Measurements from ENCODE around the gene MED13L.
A peak's percentile ranks its signal among the peaks of the same experiment; 100 is the strongest.

The MED13L gene

DNA sequence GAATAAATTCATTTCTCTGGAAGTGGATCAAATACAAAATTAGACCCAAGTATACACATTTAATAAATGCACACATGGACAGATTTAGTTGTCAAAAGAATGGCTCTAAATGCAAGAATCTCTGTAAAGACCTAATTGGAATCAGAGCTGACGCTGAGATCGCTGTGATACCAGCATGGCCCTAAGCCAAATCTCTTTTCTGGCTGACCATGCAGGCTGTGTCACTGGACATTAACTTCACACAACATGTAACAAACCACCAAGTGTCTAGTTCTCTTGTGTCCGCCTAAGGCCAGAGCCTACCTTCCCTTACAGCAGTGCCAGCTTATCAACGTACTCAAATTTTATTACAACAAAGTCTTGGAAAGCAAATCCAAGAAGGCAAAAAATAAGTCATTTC is 127.5 kb downstream of the MED13L start:
- DNase-seq: no peak
- intact Hi-C loops (cut with DNase I; ENCODE audit: low total_unique reads): loop anchor here (10.0 kb wide), 1 partner anchor 85 kb away; no protein-coding TSS in a partner anchor
- H3K4me1 ChIP-seq: peaks cover 0 to 89% (median 36%) of the 10 kb centered on the region in 4 donors
- no peak overlapping the region for H3K4me3 ChIP-seq
- no peaks in the 10 kb centered on the region for H3K36me3 ChIP-seq
- H3K27me3 ChIP-seq: no peaks in the 10 kb centered on the region
- H3K27ac ChIP-seq: no peak overlapping the region
- TF ChIP-seq, protein P1, sequence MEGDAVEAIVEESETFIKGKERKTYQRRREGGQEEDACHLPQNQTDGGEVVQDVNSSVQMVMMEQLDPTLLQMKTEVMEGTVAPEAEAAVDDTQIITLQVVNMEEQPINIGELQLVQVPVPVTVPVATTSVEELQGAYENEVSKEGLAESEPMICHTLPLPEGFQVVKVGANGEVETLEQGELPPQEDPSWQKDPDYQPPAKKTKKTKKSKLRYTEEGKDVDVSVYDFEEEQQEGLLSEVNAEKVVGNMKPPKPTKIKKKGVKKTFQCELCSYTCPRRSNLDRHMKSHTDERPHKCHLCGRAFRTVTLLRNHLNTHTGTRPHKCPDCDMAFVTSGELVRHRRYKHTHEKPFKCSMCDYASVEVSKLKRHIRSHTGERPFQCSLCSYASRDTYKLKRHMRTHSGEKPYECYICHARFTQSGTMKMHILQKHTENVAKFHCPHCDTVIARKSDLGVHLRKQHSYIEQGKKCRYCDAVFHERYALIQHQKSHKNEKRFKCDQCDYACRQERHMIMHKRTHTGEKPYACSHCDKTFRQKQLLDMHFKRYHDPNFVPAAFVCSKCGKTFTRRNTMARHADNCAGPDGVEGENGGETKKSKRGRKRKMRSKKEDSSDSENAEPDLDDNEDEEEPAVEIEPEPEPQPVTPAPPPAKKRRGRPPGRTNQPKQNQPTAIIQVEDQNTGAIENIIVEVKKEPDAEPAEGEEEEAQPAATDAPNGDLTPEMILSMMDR (IDR thresholded peaks at IDR 0.05): no peak
- no peaks in the 10 kb centered on the region for H3K9me3 ChIP-seq

DNA sequence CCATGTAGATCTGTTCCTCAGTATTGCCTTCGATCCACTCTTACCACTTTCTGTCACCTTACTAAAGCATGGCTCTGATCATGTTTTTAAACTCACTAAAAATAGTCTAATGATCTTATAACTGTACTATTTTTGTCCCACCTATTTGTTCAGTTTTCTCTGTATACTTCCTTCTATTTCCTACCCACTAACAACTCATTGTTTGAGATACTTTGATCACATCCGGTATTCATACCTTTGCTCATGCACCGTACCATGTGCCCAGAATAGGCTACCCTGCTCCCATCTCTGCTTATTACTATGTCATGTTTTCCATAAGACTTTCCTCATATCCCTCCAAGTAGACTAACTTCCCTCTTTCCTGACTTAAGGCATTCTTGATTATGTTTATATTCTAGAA is 128.6 kb downstream of the MED13L start:
- TF ChIP-seq, protein P1 (IDR thresholded peaks at IDR 0.05): no peak
- no peaks in the 10 kb centered on the region for H3K9me3 ChIP-seq
- H3K36me3 ChIP-seq: no peaks in the 10 kb centered on the region
- intact Hi-C loops (cut with DNase I; ENCODE audit: low total_unique reads): no loop called here
- peaks cover 0 to 90% (median 40%) of the 10 kb centered on the region in 4 donors for H3K4me1 ChIP-seq
- DNase-seq: no peak
- H3K27ac ChIP-seq: peak overlapping the region; percentile 2 to 27
- H3K27me3 ChIP-seq: no peaks in the 10 kb centered on the region
- H3K4me3 ChIP-seq: no peak overlapping the region

DNA sequence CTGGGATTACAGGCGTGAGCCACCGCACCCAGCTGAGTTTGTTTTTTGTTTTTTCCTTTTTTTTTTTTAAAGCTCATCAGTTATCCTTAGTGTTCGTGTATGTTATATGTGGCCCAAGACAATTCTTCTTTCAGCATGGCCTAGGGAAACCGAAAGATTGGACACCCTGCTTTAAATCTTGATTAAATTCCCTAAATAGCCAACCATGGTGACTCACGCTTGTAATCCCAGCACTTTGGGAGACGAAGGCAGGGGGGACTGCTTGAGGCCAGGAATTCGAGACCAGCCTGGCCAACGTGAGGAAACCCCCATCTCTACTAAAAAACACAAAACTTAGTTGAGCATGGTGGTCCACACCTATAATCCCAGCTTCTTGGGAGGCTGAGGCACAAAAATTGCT is 131.1 kb downstream of the MED13L start:
- TF ChIP-seq, protein P1 (IDR thresholded peaks at IDR 0.05): no peak
- Histone ChIP-seq H3K4me3 (no peak overlapping the region), H3K9me3 (no peaks in the 10 kb centered on the region), H3K36me3 (no peaks in the 10 kb centered on the region), H3K27me3 (no peaks in the 10 kb centered on the region), H3K4me1 (peaks cover 0 to 90% (median 47%) of the 10 kb centered on the region in 4 donors), H3K27ac (peak overlapping the region in 1 of 2 donors; percentile 4)
- intact Hi-C loops (cut with DNase I; ENCODE audit: low total_unique reads): no loop called here
- no peak for DNase-seq

DNA sequence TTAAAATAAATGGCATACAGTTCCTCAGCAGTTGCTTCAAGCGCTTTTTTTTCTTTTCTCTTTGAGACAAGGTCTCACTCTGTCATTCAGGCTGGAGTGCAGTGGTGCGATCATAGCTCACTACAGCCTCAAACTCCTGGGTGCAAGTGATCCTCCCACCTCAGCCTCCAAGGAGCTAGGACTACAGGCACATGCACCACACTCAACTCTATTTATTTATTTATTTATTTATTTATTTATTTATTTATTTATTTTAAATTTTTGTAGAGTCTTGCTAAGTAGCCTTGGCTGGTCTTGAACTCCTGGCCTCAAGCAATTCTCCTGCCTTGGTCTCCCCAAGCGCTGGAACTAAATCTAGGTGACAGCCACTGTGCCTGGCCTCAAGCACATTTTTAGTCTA is 132.0 kb downstream of the MED13L start:
- Histone ChIP-seq H3K27me3 (no peaks in the 10 kb centered on the region), H3K4me3 (no peak overlapping the region), H3K9me3 (no peaks in the 10 kb centered on the region), H3K4me1 (peaks cover 0 to 90% (median 54%) of the 10 kb centered on the region in 4 donors), H3K36me3 (no peaks in the 10 kb centered on the region), H3K27ac (peak overlapping the region in 1 of 2 donors; percentile 4)
- TF ChIP-seq, protein P1 (IDR thresholded peaks at IDR 0.05): no peak
- no peak for DNase-seq
- intact Hi-C loops (cut with DNase I; ENCODE audit: low total_unique reads): no loop called here

DNA sequence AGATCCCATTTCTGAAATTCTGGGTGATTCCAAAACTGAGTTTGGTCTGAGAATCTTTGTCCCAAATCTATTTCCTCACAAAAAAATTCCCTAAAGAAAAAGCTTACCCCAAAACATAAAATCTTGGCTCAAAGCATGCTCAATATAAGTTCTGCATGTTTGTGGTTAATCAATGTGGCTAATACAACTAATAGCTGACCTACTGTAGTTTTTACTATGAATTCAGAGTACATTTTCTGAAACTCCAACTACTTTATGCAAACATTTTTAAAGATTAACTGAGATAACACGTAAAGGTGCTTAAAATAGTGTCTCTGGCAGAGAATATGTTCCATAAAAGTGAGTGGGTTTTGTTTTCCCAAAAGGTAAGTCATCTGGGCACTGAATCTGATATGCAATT is 133.1 kb downstream of the MED13L start:
- intact Hi-C loops (cut with DNase I; ENCODE audit: low total_unique reads): no loop called here
- DNase-seq: no peak
- H3K4me3 ChIP-seq: no peak overlapping the region
- no peaks in the 10 kb centered on the region for H3K27me3 ChIP-seq
- peak overlapping the region; percentile 37 to 53 for H3K27ac ChIP-seq
- TF ChIP-seq, protein P1 (IDR thresholded peaks at IDR 0.05): no peak
- H3K9me3 ChIP-seq: no peaks in the 10 kb centered on the region
- no peaks in the 10 kb centered on the region for H3K36me3 ChIP-seq
- H3K4me1 ChIP-seq: peaks cover 0 to 90% (median 57%) of the 10 kb centered on the region in 4 donors

DNA sequence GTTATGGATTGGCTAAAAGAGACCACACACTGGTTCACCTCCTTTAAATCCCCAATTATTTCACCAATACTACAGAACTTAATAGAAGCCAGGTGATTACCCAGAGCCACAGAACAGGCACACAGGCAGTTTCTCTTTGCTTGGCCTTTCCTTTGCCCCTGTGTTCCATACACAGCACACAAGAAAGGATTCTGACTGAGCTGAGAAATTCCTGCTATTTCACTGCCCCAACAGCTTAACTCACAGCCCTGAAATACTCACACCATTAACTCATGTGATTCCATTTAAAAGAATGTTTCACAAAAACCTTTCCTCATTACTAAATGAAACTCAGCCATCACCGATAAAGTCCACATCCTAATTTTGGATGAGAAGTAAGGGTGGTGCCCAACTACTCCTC is 133.6 kb downstream of the MED13L start:
- no peaks in the 10 kb centered on the region for H3K9me3 ChIP-seq
- H3K27me3 ChIP-seq: no peaks in the 10 kb centered on the region
- H3K4me1 ChIP-seq: peaks cover 0 to 90% (median 55%) of the 10 kb centered on the region in 4 donors
- intact Hi-C loops (cut with DNase I; ENCODE audit: low total_unique reads): no loop called here
- TF ChIP-seq, protein P1 (IDR thresholded peaks at IDR 0.05): no peak
- H3K36me3 ChIP-seq: no peaks in the 10 kb centered on the region
- no peak overlapping the region for H3K4me3 ChIP-seq
- H3K27ac ChIP-seq: peak overlapping the region; percentile 37 to 53
- no peak for DNase-seq

Measured in tibial artery (tissue), 4 donors.